ENCODE measurements around the gene OR2A14.
"Not testable (repeated sequence)": the region's sequence is repeated elsewhere in the genome, so short reads cannot be mapped to it uniquely, and the experiment has no call there.

Gene OR2A14, protein sequence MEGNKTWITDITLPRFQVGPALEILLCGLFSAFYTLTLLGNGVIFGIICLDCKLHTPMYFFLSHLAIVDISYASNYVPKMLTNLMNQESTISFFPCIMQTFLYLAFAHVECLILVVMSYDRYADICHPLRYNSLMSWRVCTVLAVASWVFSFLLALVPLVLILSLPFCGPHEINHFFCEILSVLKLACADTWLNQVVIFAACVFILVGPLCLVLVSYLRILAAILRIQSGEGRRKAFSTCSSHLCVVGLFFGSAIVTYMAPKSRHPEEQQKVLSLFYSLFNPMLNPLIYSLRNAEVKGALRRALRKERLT

DNA sequence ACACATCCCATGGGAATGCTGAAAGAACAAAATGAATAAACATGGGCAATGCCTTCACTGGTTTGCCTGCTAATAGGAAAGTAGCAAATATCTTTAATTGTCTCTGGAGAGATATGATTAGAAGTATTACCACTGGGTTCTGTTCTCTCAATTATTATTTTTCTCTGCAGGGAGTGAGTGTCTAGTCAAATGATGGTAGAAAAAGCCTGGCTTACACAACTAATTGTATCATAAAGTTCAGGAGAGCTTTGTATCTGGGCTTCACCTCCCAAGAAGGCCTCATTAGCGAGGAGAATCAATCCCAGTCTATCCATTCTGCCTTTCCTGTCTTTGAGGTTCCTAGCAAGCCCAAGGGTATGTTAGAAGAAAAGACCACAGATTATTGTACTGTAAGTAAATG lies at the start of gene OR2A14:
Gene OR2A14 (plus strand): TSS at position 301 of the 400 bp plus-strand sequence. CDS start 5,937 bp downstream, outside the sequence.
- DNase-seq, result no peak

DNA sequence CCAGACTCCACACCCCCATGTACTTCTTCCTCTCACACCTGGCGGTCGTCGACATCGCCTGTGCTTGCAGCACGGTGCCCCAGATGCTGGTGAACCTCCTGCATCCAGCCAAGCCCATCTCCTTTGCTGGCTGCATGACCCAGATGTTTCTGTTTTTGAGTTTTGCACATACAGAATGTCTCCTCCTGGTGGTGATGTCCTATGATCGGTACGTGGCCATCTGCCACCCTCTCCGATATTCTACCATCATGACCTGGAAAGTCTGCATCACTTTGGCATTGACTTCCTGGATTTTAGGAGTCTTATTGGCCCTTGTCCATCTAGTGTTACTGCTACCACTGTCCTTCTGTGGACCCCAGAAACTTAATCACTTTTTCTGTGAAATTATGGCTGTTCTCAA lies 48.6 kb upstream of the OR2A14 start:
- DNase-seq, result no peak

DNA sequence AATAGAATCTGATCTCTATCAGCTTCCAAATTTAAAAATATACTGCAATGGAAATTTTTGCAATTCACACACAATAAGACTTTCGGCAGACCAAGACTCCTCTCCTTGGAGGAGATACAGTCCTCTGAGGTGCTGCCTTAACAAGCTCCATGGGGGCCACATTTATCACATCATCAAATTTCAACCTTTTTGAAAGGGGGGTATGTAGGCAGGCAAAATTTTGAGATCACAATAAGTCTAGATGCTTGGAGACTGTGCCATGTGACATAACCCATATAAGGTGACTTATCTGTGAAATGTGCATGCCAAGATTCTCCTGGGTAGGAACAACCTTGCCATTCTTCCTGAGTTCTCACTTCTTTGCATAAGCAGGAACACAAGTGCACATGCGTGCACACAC lies 37.0 kb upstream of the OR2A14 start, which contains the start of gene OR2A12:
Gene OR2A12 (plus strand): TSS at position 301 of the 400 bp plus-strand sequence. CDS start 8,830 bp downstream, outside the sequence.
- no peak for DNase-seq

GRCh38 chr7:144086730-144087129 lies 36.2 kb upstream of the OR2A14 start:
- DNase-seq, result no peak

DNA sequence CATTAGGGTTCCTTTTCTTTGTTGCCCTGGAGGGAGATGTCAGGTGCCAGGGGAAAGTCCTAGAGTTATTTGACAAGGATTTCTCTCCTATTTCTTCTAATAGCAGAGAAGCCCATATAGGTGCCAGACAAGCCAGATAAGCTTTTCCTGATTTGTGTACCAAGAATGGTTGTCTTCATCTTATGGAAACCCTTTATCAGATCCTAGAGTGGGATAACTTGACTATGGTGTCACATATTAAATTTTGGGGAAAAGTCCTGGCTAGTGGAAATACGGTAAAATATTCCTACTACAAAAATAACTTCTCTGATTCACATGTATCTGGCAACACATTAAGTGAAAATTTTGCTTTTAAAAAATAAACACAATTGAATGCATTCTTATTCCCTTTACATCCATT lies 35.7 kb upstream of the OR2A14 start:
- DNase-seq, result no peak

- no peak for DNase-seq
Measured at GRCh38 chr7:144090667-144091066, 32.3 kb upstream of the OR2A14 start.

DNA sequence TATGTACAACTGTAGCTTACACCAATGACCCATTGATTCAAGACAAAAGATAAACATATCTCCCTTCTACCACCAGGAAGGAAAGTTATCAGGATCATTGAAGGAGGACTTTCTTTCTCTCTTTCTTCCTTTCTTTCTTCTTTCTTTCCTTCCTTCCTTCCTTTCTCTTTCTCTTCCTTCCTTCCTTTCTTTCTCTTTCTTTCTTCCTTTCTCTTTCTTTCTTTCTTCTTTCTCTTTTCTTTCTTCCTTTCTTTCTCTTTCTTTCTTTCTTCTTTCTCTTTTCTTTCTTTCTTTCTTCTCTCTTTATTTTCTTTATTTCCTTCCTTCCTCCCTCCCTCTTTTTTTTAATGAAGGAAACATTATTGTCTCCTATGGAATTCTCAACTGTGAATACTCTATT lies 24.2 kb upstream of the OR2A14 start:
- no peak for DNase-seq

DNA sequence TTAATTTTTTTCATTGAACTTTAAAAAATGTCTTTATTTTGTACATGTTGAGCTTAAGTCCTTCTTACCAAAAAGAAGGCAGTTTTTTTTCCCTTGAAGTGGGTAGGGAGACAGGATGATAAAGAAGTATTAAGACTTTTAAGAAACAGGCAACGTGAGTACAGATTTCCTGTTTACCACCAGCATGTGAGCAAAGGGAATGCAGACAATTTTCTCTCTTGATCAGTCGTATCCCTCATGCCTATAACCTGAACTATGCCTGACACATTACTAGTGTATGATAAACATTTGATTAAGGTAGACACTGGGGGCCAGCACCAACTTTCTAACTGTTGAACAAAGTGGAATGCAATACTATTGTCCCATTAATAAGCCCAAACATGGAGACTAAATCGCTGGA lies 22.4 kb upstream of the OR2A14 start:
- no peak for DNase-seq

- DNase-seq, result no peak
Measured at GRCh38 chr7:144102041-144102440, 20.9 kb upstream of the OR2A14 start.

DNA sequence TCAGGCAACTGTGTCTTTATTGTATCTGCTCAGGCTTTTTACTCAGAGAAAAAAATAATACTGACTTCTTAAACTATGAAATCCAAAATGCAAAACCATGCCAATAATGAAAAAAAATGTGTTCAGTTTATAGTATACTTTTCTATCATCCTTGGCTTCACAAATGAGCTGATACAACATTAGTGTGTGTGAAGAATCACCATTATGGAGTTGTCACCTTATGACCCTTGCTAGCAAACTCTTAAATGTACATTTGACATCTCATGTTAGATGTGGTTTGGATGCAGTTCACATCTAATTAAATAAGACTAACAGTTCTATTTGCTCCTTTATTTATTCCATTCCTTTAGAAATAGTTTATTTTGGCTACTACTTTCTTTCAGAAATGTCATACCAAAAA lies 17.8 kb upstream of the OR2A14 start:
- no peak for DNase-seq

DNA sequence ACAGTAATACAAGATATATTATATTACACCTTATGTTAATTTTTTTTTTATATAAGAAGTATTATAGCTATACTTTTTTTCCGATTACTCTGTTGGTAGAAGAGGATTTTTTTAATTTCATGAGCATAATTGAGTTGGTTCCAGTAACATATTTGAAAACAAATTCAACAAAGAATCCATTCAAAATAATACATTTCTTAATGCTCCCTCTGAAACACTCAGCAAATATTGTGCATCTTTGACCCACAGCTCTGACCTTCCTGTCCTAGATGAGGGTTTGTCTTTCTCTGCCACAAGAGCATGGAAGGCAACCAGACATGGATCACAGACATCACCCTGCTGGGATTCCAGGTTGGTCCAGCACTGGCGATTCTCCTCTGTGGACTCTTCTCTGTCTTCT lies 13.7 kb upstream of the OR2A14 start, which contains the start of gene OR2A2:
Gene OR2A2 (plus strand): TSS at position 301 of the 400 bp plus-strand sequence. CDS start 0 bp downstream, at position 301.
- no peak for DNase-seq

DNA sequence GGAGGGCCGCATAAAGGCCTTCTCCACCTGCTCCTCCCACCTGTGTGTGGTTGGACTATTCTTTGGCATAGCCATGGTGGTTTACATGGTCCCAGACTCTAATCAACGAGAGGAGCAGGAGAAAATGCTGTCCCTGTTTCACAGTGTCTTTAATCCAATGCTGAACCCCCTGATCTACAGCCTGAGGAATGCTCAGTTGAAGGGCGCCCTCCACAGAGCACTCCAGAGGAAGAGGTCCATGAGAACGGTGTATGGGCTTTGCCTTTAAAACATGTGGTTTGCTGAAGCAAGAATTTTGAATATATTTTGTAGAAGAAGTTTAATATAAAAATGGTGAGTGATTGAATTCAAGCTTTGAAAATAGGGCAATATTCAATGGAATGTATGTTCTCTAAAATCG lies 12.7 kb upstream of the OR2A14 start:
- no peak for DNase-seq

DNA sequence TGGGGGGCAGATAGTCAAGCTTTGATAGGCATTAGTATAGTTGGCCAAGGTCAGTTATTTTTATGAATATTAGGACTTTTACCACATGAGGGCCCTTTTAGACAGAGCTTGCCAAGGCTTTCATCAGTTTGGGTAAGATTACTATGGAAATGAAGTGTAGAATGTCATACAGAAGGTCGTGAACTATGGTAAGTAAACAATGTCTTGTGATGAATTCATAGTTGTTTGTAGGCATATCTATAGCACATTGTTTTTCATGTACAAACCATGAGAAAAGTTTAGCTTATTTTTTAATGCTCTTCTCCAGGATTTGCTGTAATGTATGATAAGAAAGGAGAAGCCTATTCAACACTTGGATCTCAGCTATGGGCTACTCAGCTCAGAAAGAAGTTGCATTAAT lies 9.3 kb upstream of the OR2A14 start:
- DNase-seq, result no peak

- DNase-seq, result no peak
Measured at GRCh38 chr7:144118341-144118740, 4.6 kb upstream of the OR2A14 start.

GRCh38 chr7:144127714-144128334 lies 4.8 kb downstream of the OR2A14 start:
- DNase-seq, result peak; percentile 79

- DNase-seq, result not testable (repeated sequence)
Measured at GRCh38 chr7:144129601-144130000, 6.6 kb downstream of the OR2A14 start.

- DNase-seq, result no peak
Measured at GRCh38 chr7:144130730-144131129, 7.8 kb downstream of the OR2A14 start.

GRCh38 chr7:144132262-144132661 lies 9.3 kb downstream of the OR2A14 start:
- no peak for DNase-seq

GRCh38 chr7:144133307-144133706 lies 10.3 kb downstream of the OR2A14 start:
- no peak for DNase-seq

DNA sequence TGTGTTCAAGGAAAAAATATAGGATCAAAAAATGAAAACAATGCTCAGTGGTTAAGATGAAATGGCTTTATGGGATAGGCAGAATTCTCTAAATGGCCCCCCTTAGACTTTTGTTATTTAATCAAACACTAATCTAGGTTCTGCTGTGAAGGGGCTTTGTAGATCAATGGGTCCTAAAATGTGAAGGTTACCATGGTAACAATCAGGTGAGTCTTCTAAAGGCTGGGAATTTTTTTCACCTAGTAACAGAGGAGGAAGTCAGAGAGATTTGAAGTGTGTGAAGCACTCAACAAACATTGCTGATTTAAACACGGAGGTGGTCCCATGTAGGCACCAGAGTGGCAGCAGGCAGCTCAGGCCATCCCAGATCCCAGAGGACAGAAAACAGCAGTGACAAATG lies 11.1 kb downstream of the OR2A14 start:
- no peak for DNase-seq

DNA sequence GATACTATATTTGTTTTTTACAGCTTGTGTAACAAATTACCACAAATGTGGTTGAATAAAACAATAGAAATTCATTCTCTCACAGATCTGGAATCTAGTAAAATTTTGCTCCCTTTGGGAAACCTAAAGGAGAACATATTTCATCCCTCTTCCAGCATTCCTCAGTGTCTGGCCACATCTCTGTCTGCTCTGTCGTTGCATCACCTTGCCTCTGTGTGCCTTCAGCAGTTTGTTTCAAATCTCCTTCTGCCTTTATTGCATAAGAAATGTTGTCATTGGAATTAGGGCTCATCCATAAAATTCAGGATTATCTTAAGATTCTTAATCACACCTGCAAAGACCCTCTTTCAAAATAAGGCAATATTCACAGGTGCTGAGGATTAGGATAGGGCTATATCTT lies 14.5 kb downstream of the OR2A14 start:
- DNase-seq, result no peak

GRCh38 chr7:144142187-144142586 lies 19.2 kb downstream of the OR2A14 start:
- DNase-seq, result no peak

DNA sequence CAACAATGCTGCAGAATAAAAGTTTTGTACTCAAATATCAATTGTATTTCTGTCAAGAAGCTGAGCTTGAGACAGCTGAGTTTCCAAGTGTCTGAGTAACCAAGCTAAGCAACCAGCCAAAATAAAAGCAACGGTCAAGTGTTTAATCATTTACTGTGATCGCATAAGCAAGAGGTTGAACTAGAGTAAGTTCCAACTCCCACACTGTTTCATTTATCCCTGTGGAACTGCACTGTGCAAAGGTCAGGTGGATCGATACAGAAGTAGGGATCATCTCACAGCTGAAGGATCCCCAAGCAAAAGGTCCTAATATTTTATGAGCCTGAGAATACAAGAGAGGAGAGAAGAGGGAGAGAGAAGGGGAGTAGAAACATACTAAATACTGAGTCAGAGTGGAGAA lies 21.4 kb downstream of the OR2A14 start:
- DNase-seq, result no peak

GRCh38 chr7:144148224-144148827 lies 25.4 kb downstream of the OR2A14 start:
- no peak for DNase-seq
